HG03175 (cell line): ENCODE results near the gene PABPN1.
A peak's percentile ranks its signal among the peaks of the same experiment; 100 is the strongest.
"Not testable (repeated sequence)": the region's sequence is repeated elsewhere in the genome, so short reads cannot be mapped to it uniquely, and the experiment has no call there.

ENCODE experiments used
- ATAC-seq: cut with Tn5 transposase; IDR thresholded peaks from one replicate; pipeline ENCODE4 v1.9.1; 2021; ENCODE audit warnings: mild to moderate bottlenecking, moderate library complexity; ENCODE audit not compliant: unreplicated experiment

Gene PABPN1

GRCh38 chr14:23320584-23321571, at the start of gene PABPN1:
TSS of gene PABPN1 (plus strand) at chr14:23321457. CDS start at chr14:23321470, 13 bp downstream.
- peak; percentile 92 for ATAC-seq

GRCh38 chr14:23275412-23275811, 45.8 kb upstream of the PABPN1 start:
- no peak for ATAC-seq

- no peak for ATAC-seq
These were observed 44.1 kb upstream of the PABPN1 start for GRCh38 chr14:23277189-23277588.

GRCh38 chr14:23277928-23278327, 43.3 kb upstream of the PABPN1 start:
- not testable (repeated sequence) for ATAC-seq

GRCh38 chr14:23281247-23281646, 40.0 kb upstream of the PABPN1 start:
- no peak for ATAC-seq

- no peak for ATAC-seq
These were observed 36.4 kb upstream of the PABPN1 start for GRCh38 chr14:23284654-23285529.

- ATAC-seq: peak; percentile 23
These were observed 35.7 kb upstream of the PABPN1 start for GRCh38 chr14:23285530-23286019.

- peak; percentile 98 for ATAC-seq
These were observed 35.0 kb upstream of the PABPN1 start, which contains the start of gene HOMEZ for GRCh38 chr14:23286020-23286901. TSS of gene HOMEZ (minus strand) at chr14:23286132. CDS start at chr14:23285952, 180 bp downstream.

- ATAC-seq: no peak
These were observed 34.3 kb upstream of the PABPN1 start for GRCh38 chr14:23286902-23287479.

GRCh38 chr14:23294734-23295561, 26.3 kb upstream of the PABPN1 start:
- ATAC-seq: peak; percentile 57

- no peak for ATAC-seq
These were observed 25.1 kb upstream of the PABPN1 start for GRCh38 chr14:23296012-23296777.

GRCh38 chr14:23297096-23297495, 24.2 kb upstream of the PABPN1 start:
- ATAC-seq: no peak

GRCh38 chr14:23297611-23298277, 23.5 kb upstream of the PABPN1 start:
- ATAC-seq: no peak

- no peak for ATAC-seq
These were observed 21.9 kb upstream of the PABPN1 start for GRCh38 chr14:23299211-23299957.

GRCh38 chr14:23299986-23300686, 21.1 kb upstream of the PABPN1 start:
- ATAC-seq: no peak

- no peak for ATAC-seq
These were observed 20.5 kb upstream of the PABPN1 start for GRCh38 chr14:23300687-23301223.
